H1 (cell line): Measurements from ENCODE around the gene RBM15. TPM values are rescaled to one million over a fixed set of nuclear protein-coding genes. Genes with fewer than 3 reads are reported as not detected.

Source experiments
- CTCF ChIA-PET: fragments of 300-600 bp; sonication (Branson Sonifier 250); formaldehyde crosslinking; loops from one replicate; lab custom pipeline; 2021; ENCODE audit not compliant: partially characterized antibody; lab: Charles Lee
- POLR2A ChIA-PET: fragments of 300-600 bp; sonication (Branson Sonifier 250); formaldehyde crosslinking; loops from one replicate; lab custom pipeline; 2021; ENCODE audit warnings: inconsistent platforms; ENCODE audit not compliant: partially characterized antibody; lab: Charles Lee
- DNase-seq, 2 experiments: peaks; one replicate each; pipeline versions ENCODE4 v3.0.0 to v3.0.0-alpha.2; 2010 to 2022; ENCODE audit warnings: low spot score in 2 of 2, low read depth in 1 of 2, mixed read lengths in 1 of 2
- FAIRE-seq: peaks from 2 replicates; lab custom pipeline; 2011; peaks lifted over from hg19 to GRCh38; lab: Jason Lieb, UNC
- H2AFZ ChIP-seq: 2 replicates; pipeline ENCODE4 v1.8.1; 2012; ENCODE audit warnings: low read length, inconsistent platforms
- H2AK5ac ChIP-seq: 2 replicates; pipeline ENCODE4 v1.6.1; 2013; ENCODE audit warnings: low read depth, low read length
- H2BK120ac ChIP-seq: replicated peaks from 2 replicates; pipeline ENCODE3; 2013; ENCODE audit warnings: low read depth, low read length, inconsistent platforms
- H2BK12ac ChIP-seq: 2 replicates; pipeline ENCODE4 v1.6.1; 2013; ENCODE audit warnings: low read depth, low read length
- H2BK15ac ChIP-seq: 2 replicates; pipeline ENCODE4 v1.6.1; 2013; ENCODE audit warnings: low read length
- H2BK20ac ChIP-seq: 2 replicates; pipeline ENCODE4 v1.6.1; 2013; ENCODE audit warnings: low read length
- H2BK5ac ChIP-seq: 2 replicates; pipeline ENCODE4 v1.6.1; 2013; ENCODE audit warnings: low read depth, low read length
- H3K14ac ChIP-seq: 2 replicates; pipeline ENCODE4 v1.6.1; 2013; ENCODE audit warnings: inconsistent platforms; ENCODE audit not compliant: insufficient read length
- H3K18ac ChIP-seq: 2 replicates; pipeline ENCODE4 v1.6.1; 2013; ENCODE audit warnings: low read length; ENCODE audit errors: extremely low read depth
- H3K23ac ChIP-seq: 2 replicates; pipeline ENCODE4 v1.6.1; 2013; ENCODE audit warnings: inconsistent platforms; ENCODE audit not compliant: insufficient read length
- H3K23me2 ChIP-seq: 2 replicates; pipeline ENCODE4 v1.6.1; 2013; ENCODE audit warnings: low read depth, low read length
- H3K27ac ChIP-seq: 2 replicates; pipeline ENCODE4 v1.6.1; 2011; ENCODE audit warnings: low read depth, low read length, inconsistent platforms
- H3K27me3 ChIP-seq, 4 experiments: replicated peaks in 1 of 4; 1 replicate in 1 of 4; 2 replicates in 3 of 4; pipeline versions ENCODE4 v1.6.1 to v1.8.1; 2011 to 2013; ENCODE audit warnings: low read length in 3 of 4, mild to moderate bottlenecking in 3 of 4, inconsistent platforms in 2 of 4, mixed read lengths in 2 of 4, moderate library complexity in 1 of 4; ENCODE audit not compliant: control insufficient read depth in 3 of 4, insufficient read depth in 3 of 4; ENCODE audit errors: extremely low read depth in 1 of 4
- H3K36me3 ChIP-seq, 4 experiments: 2 replicates each; pipeline versions ENCODE4 v1.6.1 to v1.8.1; 2011 to 2013; ENCODE audit warnings: mild to moderate bottlenecking in 4 of 4, low read length in 3 of 4, moderate library complexity in 2 of 4, control low read depth in 1 of 4, inconsistent platforms in 1 of 4; ENCODE audit not compliant: insufficient read depth in 4 of 4, control insufficient read depth in 2 of 4
- H3K4ac ChIP-seq: replicated peaks from 2 replicates; pipeline ENCODE3; 2013; ENCODE audit warnings: low read length, low read depth, mixed read lengths, inconsistent platforms; ENCODE audit not compliant: insufficient read length
- H3K4me1 ChIP-seq, 4 experiments: replicated peaks in 1 of 4; 1 replicate in 1 of 4; 2 replicates in 3 of 4; pipeline versions ENCODE4 v1.6.1 to v1.8.1; 2011 to 2013; ENCODE audit warnings: low read length in 3 of 4, inconsistent platforms in 2 of 4, mixed read lengths in 1 of 4; ENCODE audit not compliant: insufficient read depth in 4 of 4, control insufficient read depth in 3 of 4
- H3K4me2 ChIP-seq, 2 experiments: 2 replicates each; pipeline versions ENCODE4 v1.6.1 to v1.8.1; 2011 to 2013; ENCODE audit warnings: low read depth in 2 of 2, low read length in 2 of 2, control low read depth in 1 of 2, inconsistent platforms in 1 of 2, mild to moderate bottlenecking in 1 of 2; ENCODE audit not compliant: insufficient read depth in 1 of 2
- H3K4me3 ChIP-seq, 4 experiments: fragments of 200-600, 300-600 bp in 1 of 4; sonication (generic), shearing (Covaris generic), sonication (Bioruptor Twin) in 1 of 4; 2 replicates each; pipeline versions ENCODE4 v1.5.1 to v1.8.1; 2011 to 2016; ENCODE audit warnings: low read length in 4 of 4, low read depth in 3 of 4, control low read depth in 2 of 4, inconsistent platforms in 2 of 4, mild to moderate bottlenecking in 2 of 4, mixed read lengths in 1 of 4, moderate library complexity in 1 of 4; ENCODE audit not compliant: insufficient read depth in 2 of 4; ENCODE audit errors: extremely low read depth in 1 of 4
- H3K56ac ChIP-seq: replicated peaks from 2 replicates; pipeline ENCODE3; 2013; ENCODE audit warnings: low read depth, mild to moderate bottlenecking, mixed read lengths, low read length, inconsistent platforms; ENCODE audit not compliant: insufficient read length
- H3K79me1 ChIP-seq: 2 replicates; pipeline ENCODE4 v1.6.1; 2013; ENCODE audit warnings: low read depth, low read length, control low read depth
- H3K79me2 ChIP-seq, 2 experiments: 2 replicates each; pipeline versions ENCODE4 v1.6.1 to v1.8.1; 2012 to 2013; ENCODE audit warnings: low read length in 2 of 2, mild to moderate bottlenecking in 2 of 2, inconsistent platforms in 1 of 2; ENCODE audit not compliant: insufficient read depth in 2 of 2, control insufficient read depth in 1 of 2
- H3K9ac ChIP-seq, 4 experiments: replicated peaks in 1 of 4; 1 replicate in 1 of 4; 2 replicates in 3 of 4; pipeline versions ENCODE4 v1.6.1 to v1.8.1; 2011 to 2013; ENCODE audit warnings: low read depth in 3 of 4, low read length in 3 of 4, control low read depth in 2 of 4, mild to moderate bottlenecking in 2 of 4, moderate library complexity in 2 of 4, inconsistent platforms in 1 of 4; ENCODE audit errors: extremely low read depth in 1 of 4
- H3K9me3 ChIP-seq, 2 experiments: 2 replicates each; pipeline versions ENCODE4 v1.6.1 to v1.8.1; 2012 to 2013; ENCODE audit warnings: mild to moderate bottlenecking in 2 of 2, moderate library complexity in 2 of 2, control low read depth in 1 of 2, inconsistent platforms in 1 of 2, low read depth in 1 of 2, low read length in 1 of 2, mixed read lengths in 1 of 2; ENCODE audit not compliant: insufficient read depth in 2 of 2
- H4K20me1 ChIP-seq, 2 experiments: replicated peaks in 1 of 2; 2 replicates each; pipeline versions ENCODE3 to v1.8.1; 2011 to 2013; ENCODE audit warnings: inconsistent platforms in 2 of 2, low read length in 2 of 2, mild to moderate bottlenecking in 1 of 2; ENCODE audit not compliant: insufficient read depth in 2 of 2, control insufficient read depth in 1 of 2
- H4K5ac ChIP-seq: 2 replicates; pipeline ENCODE4 v1.6.1; 2013; ENCODE audit warnings: low read length, low read depth, mixed read lengths, inconsistent platforms; ENCODE audit not compliant: insufficient read length
- H4K8ac ChIP-seq: 2 replicates; pipeline ENCODE4 v1.8.0; 2013; ENCODE audit warnings: mild to moderate bottlenecking, moderate library complexity, low read length, inconsistent platforms; ENCODE audit not compliant: insufficient read depth; ENCODE audit errors: extremely low read depth
- H4K91ac ChIP-seq: replicated peaks from 2 replicates; pipeline ENCODE3; 2013; ENCODE audit warnings: low read length, mixed read lengths, inconsistent platforms; ENCODE audit not compliant: insufficient read length
- BACH1 ChIP-seq: IDR thresholded peaks from 2 replicates; pipeline ENCODE4 v1.6.1; 2012; ENCODE audit warnings: low read length, improper control_type of control experiment
- FOSL1 ChIP-seq: IDR thresholded peaks from 2 replicates; pipeline ENCODE4 v1.6.1; 2011; ENCODE audit warnings: mild to moderate bottlenecking, low read depth, low read length, moderate library complexity; ENCODE audit not compliant: insufficient read depth
- GABPA ChIP-seq: IDR thresholded peaks from 2 replicates; pipeline ENCODE4 v1.6.1; 2011; ENCODE audit warnings: mild to moderate bottlenecking, low read length, moderate library complexity, borderline replicate concordance; ENCODE audit not compliant: insufficient read depth
- NRF1 ChIP-seq: IDR thresholded peaks from 2 replicates; pipeline ENCODE4 v1.6.1; 2011; ENCODE audit warnings: mild to moderate bottlenecking, low read depth, low read length, improper control_type of control experiment
- TCF12 ChIP-seq: IDR thresholded peaks from 2 replicates; pipeline ENCODE4 v1.6.1; 2011; ENCODE audit warnings: low read depth, mild to moderate bottlenecking, low read length
- WGBS, 2 experiments: shearing (Covaris generic) in 1 of 2; methylation state at CpG; one replicate each; pipeline versions ENCODE4 v1.1.6 to v1.1.7; 2013 to 2015; ENCODE audit warnings: low lambda C conversion rate in 2 of 2, mixed read lengths in 2 of 2, inconsistent platforms in 1 of 2, low coverage in 1 of 2, missing lambda C conversion rate in 1 of 2; ENCODE audit not compliant: insufficient replicate concordance in 2 of 2, insufficient coverage in 1 of 2, insufficient read length in 1 of 2; ENCODE audit errors: extremely low coverage in 1 of 2, missing lambda C conversion rate in 1 of 2; 5-methylcytosine and 5-hydroxymethylcytosine counted together
- polyA plus RNA-seq, 7 experiments: library from polyadenylated mRNA; depleted of rRNA in 3 of 7; stranded (reverse) in 5 of 7; unstranded in 2 of 7; fragments of >200 nt in 5 of 7; fragments of 200-250 nt in 2 of 7; gene quantifications; 1 replicate in 5 of 7; 2 replicates in 1 of 7; 4 replicates in 1 of 7; pipeline versions ENCODE4 v1.2.1 to v1.2.3, GENCODE V29; 2011 to 2013; ENCODE audit warnings: missing spikeins in 2 of 7, mixed read lengths in 2 of 7
- total RNA-seq: library from RNA; stranded (reverse); fragmentation: NEBNext Ultra II Directional; extraction: Animal tissue kit (Norgen Biotek cat#: 25700); gene quantifications from 2 replicates; pipeline ENCODE4 v1.2.1, GENCODE V29; 2021

The RBM15 gene
- total and polyA plus RNA-seq, 2 of the 8 experiments (the other 6 are each of a cell fraction or from before 2014, with no cell fraction given): 13.5 to 44.9 TPM

DNA sequence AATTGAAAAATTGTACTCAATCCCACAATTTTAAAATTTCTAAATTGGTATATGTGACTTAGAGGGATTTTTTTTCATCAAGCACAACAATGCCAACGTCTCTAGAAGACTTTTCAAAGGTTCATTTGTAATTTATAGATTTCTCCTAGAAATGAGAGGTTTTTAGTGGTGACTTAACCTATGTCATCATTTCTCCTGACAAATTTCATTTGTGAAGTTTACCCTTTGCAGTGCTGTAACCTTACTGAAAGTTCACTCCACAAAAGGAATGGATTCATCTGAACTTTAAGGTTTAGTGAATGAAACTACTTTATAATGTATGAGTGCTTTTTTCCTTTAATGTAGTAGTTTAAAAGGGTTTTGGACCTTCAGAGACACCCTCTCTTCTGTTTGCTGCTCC is 16.1 kb downstream of the RBM15 start:
- POLR2A ChIA-PET: no interaction called here
- H4K20me1 ChIP-seq: peaks cover 5 to 6% of the 10 kb centered on the region in 2 experiments
- no peak overlapping the region for H2AFZ ChIP-seq
- no peak overlapping the region for H3K56ac ChIP-seq
- H3K36me3 ChIP-seq: peaks cover 0 to 31% (median 7%) of the 10 kb centered on the region in 4 experiments; a peak in 4 of 8 replicates
- no peak overlapping the region for H4K91ac ChIP-seq
- no peak overlapping the region for H3K4me3 ChIP-seq
- H3K9ac ChIP-seq: no peak overlapping the region
- no peak overlapping the region for H2BK15ac ChIP-seq
- H3K79me2 ChIP-seq: peaks cover 6 to 85% of the 10 kb centered on the region in 2 experiments; a peak in 3 of 4 replicates
- no peak overlapping the region for H3K4ac ChIP-seq
- H2BK12ac ChIP-seq: no peak overlapping the region
- no peak overlapping the region for H3K18ac ChIP-seq
- H2BK120ac ChIP-seq: no peak overlapping the region
- H2AK5ac ChIP-seq: no peak overlapping the region
- H3K9me3 ChIP-seq: no peaks in the 10 kb centered on the region
- no peaks in the 10 kb centered on the region for H3K23me2 ChIP-seq
- H2BK20ac ChIP-seq: no peak overlapping the region
- H2BK5ac ChIP-seq: no peak overlapping the region
- peaks cover 9% of the 10 kb centered on the region; the same call in 1 of the 2 replicates for H3K79me1 ChIP-seq
- FAIRE-seq: no peak
- H3K14ac ChIP-seq: no peak overlapping the region
- H3K23ac ChIP-seq: no peak overlapping the region
- no peak overlapping the region for H3K4me2 ChIP-seq
- CTCF ChIA-PET: interaction anchor here (1.1 kb wide), 1 partner anchor 141 kb away, joined by 4 read pairs; no protein-coding TSS in a partner anchor
- no peak overlapping the region for H4K8ac ChIP-seq
- H3K27me3 ChIP-seq: no peaks in the 10 kb centered on the region
- 87% methylated on average over 1 of the region's 1 CpG; no CpG with 5 or more reads in 1 of the 2 experiments for WGBS, 2 experiments
- DNase-seq: no peak
- no peak overlapping the region for H4K5ac ChIP-seq
- no peak for TF ChIP-seq NRF1
- no peak for TF ChIP-seq BACH1
- TF ChIP-seq GABPA: no peak
- no peak for TF ChIP-seq FOSL1
- no peak for TF ChIP-seq TCF12
- H3K27ac ChIP-seq: no peak overlapping the region
- no peaks in the 10 kb centered on the region for H3K4me1 ChIP-seq
